ENCODE results near the gene LRBA. TPM values are rescaled to one million over a fixed set of nuclear protein-coding genes. Genes with fewer than 3 reads are reported as not detected.
"Not testable (repeated sequence)": the region's sequence is repeated elsewhere in the genome, so short reads cannot be mapped to it uniquely, and the experiment has no call there.

LRBA gene
- total RNA-seq, 1 experiment from 2014 or later, result 14.4 TPM

DNA sequence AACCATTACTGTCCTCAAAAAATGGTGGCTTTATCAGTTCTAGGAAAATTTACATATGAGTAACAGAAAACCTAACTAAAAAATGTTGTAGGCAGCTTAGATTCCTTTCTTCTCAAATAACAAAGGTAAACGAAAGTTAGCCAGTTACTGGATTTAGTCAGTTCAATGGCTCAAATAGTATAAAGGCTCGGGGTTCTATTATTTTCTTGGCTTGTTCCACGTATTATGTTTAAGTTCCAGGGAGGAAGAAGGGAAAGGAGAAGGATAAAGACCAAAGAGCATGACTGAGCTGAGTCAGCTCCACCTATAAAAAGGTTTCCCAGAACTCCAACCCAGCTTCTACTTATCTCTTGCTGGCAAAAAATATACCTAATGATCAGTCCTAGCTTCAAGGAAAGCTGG lies 474.1 kb downstream of the LRBA start:
- Histone ChIP-seq H3K4me3 (no peak overlapping the region), H3K27me3 (replicated peaks) (no peaks in the 10 kb centered on the region), H3K36me3 (no peaks in the 10 kb centered on the region), H3K27ac (no peak overlapping the region), H3K4me1 (replicated peaks) (no peaks in the 10 kb centered on the region), H3K9me3 (replicated peaks) (no peaks in the 10 kb centered on the region)
- no peak for DNase-seq (ENCODE audit: low read depth in 1 of 2, low spot score in 2 of 2)

DNA sequence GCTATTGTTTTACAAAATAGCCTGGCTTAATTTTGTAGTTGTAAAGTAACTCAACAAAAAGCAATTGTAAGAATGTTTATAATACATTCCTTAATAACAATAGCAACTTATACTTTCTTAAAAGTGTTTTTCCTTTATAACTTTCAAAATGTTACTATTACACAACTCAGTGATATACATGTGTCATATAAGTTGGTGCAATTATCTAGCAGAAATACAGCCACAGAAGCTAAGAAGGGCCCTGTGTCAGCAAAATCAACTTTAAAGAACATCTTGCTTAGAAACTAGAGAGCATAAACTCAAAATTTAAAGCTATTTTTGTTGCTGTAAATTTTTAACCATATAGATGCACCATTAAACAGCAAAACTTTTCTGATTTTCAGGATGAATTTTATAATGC lies 474.5 kb downstream of the LRBA start:
- H3K36me3 ChIP-seq, result no peaks in the 10 kb centered on the region
- H3K9me3 ChIP-seq (replicated peaks), result no peaks in the 10 kb centered on the region
- no peaks in the 10 kb centered on the region for H3K4me1 ChIP-seq (replicated peaks)
- no peak overlapping the region for H3K4me3 ChIP-seq
- H3K27me3 ChIP-seq (replicated peaks), result no peaks in the 10 kb centered on the region
- H3K27ac ChIP-seq, result no peak overlapping the region
- no peak for DNase-seq (ENCODE audit: low read depth in 1 of 2, low spot score in 2 of 2)

DNA sequence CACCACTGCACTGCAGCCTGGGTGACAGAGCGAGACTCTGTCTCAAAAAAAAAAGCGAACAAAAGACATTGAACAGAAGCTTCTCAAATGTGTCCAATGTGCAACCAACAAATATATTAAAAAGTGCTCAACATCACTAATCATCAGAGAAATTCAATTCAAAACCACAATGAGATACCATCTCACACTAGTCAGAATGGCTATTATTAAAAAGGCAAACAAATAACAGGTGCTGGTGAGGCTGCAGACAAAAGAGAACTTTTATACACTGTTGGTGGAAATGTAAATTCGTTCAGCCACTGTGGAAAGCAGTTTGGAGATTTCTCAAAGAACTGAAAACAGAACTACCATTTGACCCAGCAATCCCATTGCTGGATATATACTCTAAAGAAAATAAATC lies 477.2 kb downstream of the LRBA start:
- not testable (repeated sequence) for H3K9me3 ChIP-seq (replicated peaks); H3K4me1 ChIP-seq (replicated peaks); H3K27ac ChIP-seq; DNase-seq (ENCODE audit: low read depth in 1 of 2, low spot score in 2 of 2); H3K27me3 ChIP-seq (replicated peaks); H3K36me3 ChIP-seq; H3K4me3 ChIP-seq

DNA sequence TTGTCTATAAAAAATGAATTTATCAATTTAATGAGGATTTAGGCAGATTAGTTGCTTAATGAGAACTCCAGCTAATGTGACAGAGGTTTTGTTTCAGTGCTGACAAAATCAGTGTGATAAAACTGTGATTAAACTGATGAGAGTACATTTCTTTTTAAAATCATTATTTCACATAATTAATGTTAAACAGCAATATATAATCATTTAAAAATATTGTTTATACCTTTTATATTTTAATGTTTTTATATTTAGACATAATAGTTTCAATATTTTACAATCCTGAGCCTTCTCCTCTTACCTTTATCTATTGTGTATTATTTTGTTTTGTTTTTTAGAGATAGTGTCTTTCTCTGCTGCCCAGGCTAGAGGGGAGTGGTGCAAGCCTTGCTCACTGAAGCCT lies 480.3 kb downstream of the LRBA start:
- Histone ChIP-seq H3K9me3 (replicated peaks) (no peaks in the 10 kb centered on the region), H3K4me1 (replicated peaks) (no peaks in the 10 kb centered on the region), H3K27ac (no peak overlapping the region), H3K4me3 (no peak overlapping the region), H3K27me3 (replicated peaks) (no peaks in the 10 kb centered on the region), H3K36me3 (no peaks in the 10 kb centered on the region)
- no peak for DNase-seq (ENCODE audit: low read depth in 1 of 2, low spot score in 2 of 2)

DNA sequence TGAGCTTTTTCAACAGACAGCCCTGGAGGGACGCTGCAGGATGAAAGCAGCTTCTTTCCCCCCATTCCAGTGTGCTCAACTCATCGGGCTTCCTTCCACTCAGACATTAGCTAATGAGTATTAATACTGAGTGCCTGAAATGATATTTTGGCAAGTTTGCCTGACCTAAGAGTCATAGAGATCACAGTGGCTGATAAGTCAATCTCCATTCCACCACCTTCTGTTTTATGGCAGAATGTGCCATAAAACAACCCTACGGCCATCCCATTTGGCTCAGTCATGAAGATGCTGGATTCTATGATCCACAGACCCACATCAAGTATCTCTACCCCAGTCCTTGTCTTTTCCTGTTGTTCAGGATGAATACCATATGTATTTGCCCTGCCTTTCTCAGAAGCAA lies 481.4 kb downstream of the LRBA start:
- H3K4me3 ChIP-seq, result no peak overlapping the region
- H3K27me3 ChIP-seq (replicated peaks), result no peaks in the 10 kb centered on the region
- H3K4me1 ChIP-seq (replicated peaks), result no peaks in the 10 kb centered on the region
- H3K36me3 ChIP-seq, result no peaks in the 10 kb centered on the region
- DNase-seq (ENCODE audit: low read depth in 1 of 2, low spot score in 2 of 2), result no peak
- no peak overlapping the region for H3K27ac ChIP-seq
- H3K9me3 ChIP-seq (replicated peaks), result no peaks in the 10 kb centered on the region

DNA sequence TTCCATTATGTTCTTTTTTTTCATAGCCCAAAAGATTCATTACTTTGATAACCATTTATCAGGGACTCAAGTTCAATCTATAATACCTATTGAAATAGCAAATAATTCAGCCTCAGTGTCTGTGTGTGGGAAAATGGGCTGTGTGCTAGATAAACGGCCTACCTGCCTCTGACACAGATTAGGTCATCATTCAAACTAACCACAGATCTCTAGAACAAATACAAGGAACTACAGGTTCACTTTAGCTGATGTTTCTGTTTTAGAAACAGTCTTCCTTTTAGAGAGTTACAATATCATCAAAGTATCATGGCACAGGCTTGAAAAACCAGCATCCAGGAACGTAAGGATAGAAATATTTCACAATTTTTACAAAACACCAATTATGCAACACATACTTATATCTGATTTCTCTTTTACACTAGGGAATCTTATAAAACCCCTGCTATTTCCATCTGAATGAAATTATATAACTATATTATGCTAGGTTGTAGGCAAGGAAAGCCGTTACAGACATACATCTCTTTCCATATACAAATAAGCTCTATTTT lies 489.7 kb downstream of the LRBA start:
- no peaks in the 10 kb centered on the region for H3K9me3 ChIP-seq (replicated peaks)
- no peak overlapping the region for H3K27ac ChIP-seq
- DNase-seq (ENCODE audit: low read depth in 1 of 2, low spot score in 2 of 2), result no peak
- no peaks in the 10 kb centered on the region for H3K4me1 ChIP-seq (replicated peaks)
- no peaks in the 10 kb centered on the region for H3K27me3 ChIP-seq (replicated peaks)
- no peak overlapping the region for H3K4me3 ChIP-seq
- no peaks in the 10 kb centered on the region for H3K36me3 ChIP-seq

DNA sequence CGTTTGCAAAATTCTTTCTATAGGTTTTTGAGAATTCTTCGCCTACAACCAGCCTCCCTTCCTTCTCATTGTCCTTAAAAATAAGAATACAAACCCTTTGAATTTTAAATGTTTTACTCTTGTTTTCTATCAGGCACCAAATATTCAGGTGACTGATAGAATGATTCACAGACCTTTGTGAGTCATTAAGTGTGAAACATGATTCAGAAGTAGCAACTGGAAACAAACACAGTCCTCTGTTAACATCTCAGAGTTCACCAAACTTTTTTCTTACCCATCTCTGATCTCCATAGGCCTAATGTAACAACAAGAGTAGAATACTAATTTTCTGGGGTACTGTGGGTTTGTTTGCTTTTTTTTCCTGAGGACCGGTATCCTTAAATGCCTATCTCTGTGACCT lies 496.5 kb downstream of the LRBA start:
- no peak overlapping the region for H3K27ac ChIP-seq

DNA sequence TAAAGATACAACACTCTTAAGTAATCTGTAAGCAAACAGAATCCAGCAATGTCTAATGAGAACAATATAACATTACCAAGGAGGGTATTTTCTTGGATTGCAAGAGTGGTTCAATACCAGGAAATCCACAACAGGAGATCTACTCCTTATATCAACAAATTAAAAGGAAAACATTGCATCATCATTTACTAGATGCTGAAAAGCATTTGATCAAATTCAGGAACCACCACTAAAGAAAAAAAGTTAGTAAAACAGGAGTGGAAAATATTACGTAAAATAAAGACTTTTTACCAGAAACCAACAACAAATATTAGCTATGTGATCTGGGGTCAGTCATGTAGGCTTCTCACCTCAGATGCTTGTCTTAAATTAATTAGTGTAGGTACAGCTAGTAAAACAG lies 499.9 kb downstream of the LRBA start:
- Histone ChIP-seq H3K4me1 (replicated peaks) (no peaks in the 10 kb centered on the region), H3K36me3 (no peaks in the 10 kb centered on the region), H3K27me3 (replicated peaks) (no peaks in the 10 kb centered on the region), H3K4me3 (no peak overlapping the region), H3K9me3 (replicated peaks) (no peaks in the 10 kb centered on the region), H3K27ac (no peak overlapping the region)
- no peak for DNase-seq (ENCODE audit: low read depth in 1 of 2, low spot score in 2 of 2)

More for the DNA sequence above, 496.5 kb downstream of the LRBA start:
- Histone ChIP-seq H3K4me1 (replicated peaks) (no peaks in the 10 kb centered on the region), H3K9me3 (replicated peaks) (no peaks in the 10 kb centered on the region), H3K27me3 (replicated peaks) (no peaks in the 10 kb centered on the region), H3K4me3 (no peak overlapping the region), H3K36me3 (no peaks in the 10 kb centered on the region)
- no peak for DNase-seq (ENCODE audit: low read depth in 1 of 2, low spot score in 2 of 2)

DNA sequence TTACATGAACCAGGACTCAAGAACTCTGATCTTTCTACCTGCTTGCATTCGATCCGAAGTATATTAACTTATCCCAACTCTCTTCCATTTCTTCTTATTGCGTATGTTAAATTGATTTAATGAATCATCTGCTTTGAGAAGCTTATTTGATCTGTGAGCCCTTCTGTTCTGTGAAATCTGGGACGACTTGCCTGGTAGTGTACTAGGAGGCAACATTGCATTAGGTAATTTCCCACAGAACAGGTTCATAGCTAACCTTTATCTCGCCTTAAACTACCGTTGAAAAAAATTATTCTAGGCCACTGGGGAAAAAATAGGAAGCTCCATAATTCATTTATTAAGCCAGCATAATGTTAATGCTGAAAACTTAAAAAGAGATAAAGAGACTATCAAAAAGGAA lies 500.4 kb downstream of the LRBA start:
- no peaks in the 10 kb centered on the region for H3K27me3 ChIP-seq (replicated peaks)
- H3K4me1 ChIP-seq (replicated peaks), result no peaks in the 10 kb centered on the region
- no peaks in the 10 kb centered on the region for H3K9me3 ChIP-seq (replicated peaks)
- H3K4me3 ChIP-seq, result no peak overlapping the region
- H3K36me3 ChIP-seq, result no peaks in the 10 kb centered on the region
- no peak overlapping the region for H3K27ac ChIP-seq
- no peak for DNase-seq (ENCODE audit: low read depth in 1 of 2, low spot score in 2 of 2)

DNA sequence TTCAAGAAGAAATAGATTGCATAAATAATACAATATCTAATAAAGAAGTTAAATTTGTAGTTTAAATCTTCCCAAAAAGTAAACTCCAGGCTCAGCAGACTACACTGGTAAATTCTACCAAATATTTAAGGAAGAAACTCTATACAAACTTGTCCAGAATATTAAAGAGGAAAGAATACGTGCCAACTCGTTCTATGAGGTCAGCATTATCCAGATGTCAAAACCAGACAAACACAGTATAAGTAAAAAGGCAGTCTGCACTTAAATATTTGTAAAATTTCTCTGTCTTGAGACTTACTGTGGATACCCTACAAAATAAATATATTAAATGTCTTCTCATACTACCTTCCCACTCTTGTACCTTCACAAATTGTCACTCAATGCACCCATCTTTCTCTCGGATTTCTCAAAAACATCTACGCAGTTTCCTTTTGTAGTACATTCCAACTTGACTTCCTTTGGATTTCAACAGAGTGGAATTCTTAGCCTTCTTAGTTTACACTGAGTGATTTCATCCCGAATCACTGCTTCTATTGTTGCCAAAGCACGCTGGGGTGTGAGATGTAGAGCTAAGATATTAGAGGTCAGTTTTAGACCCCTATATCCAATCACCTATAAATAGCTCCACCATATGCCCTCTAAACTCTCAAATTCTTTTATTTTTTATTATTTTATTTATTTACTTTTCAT lies 504.8 kb downstream of the LRBA start:
- DNase-seq (ENCODE audit: low read depth in 1 of 2, low spot score in 2 of 2), result no peak
- no peaks in the 10 kb centered on the region for H3K9me3 ChIP-seq (replicated peaks)
- no peaks in the 10 kb centered on the region for H3K4me1 ChIP-seq (replicated peaks)
- no peaks in the 10 kb centered on the region for H3K27me3 ChIP-seq (replicated peaks)
- H3K36me3 ChIP-seq, result no peaks in the 10 kb centered on the region
- no peak overlapping the region for H3K27ac ChIP-seq
- no peak overlapping the region for H3K4me3 ChIP-seq

DNA sequence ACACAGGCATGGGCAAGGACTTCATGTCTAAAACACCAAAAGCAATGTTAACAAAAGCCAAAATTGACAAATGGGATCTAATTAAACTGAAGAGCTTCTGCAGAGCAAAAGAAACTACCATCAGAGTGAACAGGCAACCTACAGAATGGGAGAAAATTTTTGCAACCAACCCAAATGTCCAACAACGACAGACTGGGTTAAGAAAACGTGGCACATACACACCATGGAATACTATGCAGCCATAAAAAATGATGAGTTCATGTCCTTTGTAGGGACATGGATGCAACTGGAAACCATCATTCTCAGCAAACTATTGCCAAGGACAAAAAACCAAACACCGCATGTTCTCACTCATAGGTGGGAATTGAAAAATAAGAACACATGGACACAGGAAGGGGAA lies 507.4 kb downstream of the LRBA start:
- not testable (repeated sequence) for H3K9me3 ChIP-seq (replicated peaks); H3K36me3 ChIP-seq; H3K4me1 ChIP-seq (replicated peaks); DNase-seq (ENCODE audit: low read depth in 1 of 2, low spot score in 2 of 2); H3K27ac ChIP-seq; H3K27me3 ChIP-seq (replicated peaks); H3K4me3 ChIP-seq

DNA sequence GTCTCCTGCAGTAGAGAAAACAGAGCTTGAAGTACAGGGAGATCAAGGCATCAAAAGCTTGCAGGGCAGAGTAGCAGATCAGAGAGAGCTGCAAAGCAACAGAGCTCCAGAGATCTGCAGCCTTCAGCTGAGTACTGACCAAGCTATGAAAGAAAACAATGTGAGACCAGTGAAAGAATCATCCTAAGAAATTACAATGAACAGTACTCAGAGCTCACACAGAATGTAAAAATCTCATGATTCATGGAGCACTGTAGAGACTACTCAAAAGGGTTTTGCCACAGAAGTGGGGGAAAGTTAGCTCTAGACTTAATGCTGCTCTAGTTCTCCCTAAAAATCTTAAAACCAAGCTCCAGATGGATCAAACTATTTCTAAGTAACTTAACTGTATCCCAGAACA lies 513.1 kb downstream of the LRBA start:
- DNase-seq (ENCODE audit: low read depth in 1 of 2, low spot score in 2 of 2), result no peak
- Histone ChIP-seq H3K9me3 (replicated peaks) (no peaks in the 10 kb centered on the region), H3K27me3 (replicated peaks) (no peaks in the 10 kb centered on the region), H3K36me3 (no peaks in the 10 kb centered on the region), H3K4me1 (replicated peaks) (no peaks in the 10 kb centered on the region), H3K27ac (no peak overlapping the region), H3K4me3 (no peak overlapping the region)

DNA sequence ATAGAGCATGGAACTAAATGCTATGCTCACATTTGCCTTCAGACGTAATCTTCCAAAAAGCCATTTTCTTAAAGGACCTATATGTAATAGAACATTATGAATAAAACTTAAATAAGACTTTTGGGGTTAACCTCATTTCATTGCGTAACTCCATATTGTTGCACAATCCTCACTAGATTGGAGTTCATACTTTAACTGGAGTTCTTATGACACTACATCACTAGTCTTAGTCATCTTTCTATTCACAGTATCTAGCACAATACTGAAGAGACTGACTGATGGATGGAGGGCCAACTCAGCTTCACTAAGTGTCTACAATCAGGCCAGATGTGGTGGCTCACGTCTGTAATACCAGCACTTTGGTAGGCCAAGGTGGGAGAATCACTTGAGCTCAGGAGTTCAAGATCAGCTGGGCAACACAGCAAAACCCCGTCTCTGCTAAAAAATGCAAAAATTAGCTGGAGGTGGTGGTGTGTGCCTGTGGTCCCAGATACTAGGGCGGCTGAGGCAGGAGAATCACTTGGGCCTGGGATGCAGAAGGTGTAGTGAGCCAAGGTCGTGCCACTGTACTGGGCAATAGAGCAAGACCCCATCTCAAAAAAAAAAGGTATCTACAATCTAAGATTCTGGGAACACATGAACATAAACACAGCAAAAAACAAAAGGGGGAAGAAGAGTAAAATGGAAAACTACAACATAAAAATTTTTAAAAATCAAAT lies 513.9 kb downstream of the LRBA start:
- no peak overlapping the region for H3K4me3 ChIP-seq
- no peaks in the 10 kb centered on the region for H3K36me3 ChIP-seq
- no peaks in the 10 kb centered on the region for H3K4me1 ChIP-seq (replicated peaks)
- no peak for DNase-seq (ENCODE audit: low read depth in 1 of 2, low spot score in 2 of 2)
- H3K27ac ChIP-seq, result no peak overlapping the region
- H3K9me3 ChIP-seq (replicated peaks), result no peaks in the 10 kb centered on the region
- H3K27me3 ChIP-seq (replicated peaks), result no peaks in the 10 kb centered on the region

DNA sequence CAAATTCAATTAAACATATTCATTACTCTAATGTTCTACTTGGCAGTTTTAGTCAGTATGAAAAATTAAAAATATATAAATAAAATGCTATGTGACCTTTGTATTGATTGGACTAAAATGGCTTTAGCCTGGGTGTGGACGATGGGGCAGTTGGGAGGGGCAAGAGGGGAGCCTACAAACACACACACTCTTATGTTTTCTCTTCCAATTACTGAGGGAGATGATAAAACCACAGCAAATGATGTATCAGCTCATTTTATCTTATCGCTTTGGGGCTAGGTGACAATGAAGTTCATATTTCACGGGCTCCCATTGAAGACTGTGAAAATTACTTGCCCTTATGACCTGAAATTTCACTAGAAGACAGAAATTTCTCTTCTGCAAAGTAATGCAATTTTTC lies 517.5 kb downstream of the LRBA start:
- DNase-seq (ENCODE audit: low read depth in 1 of 2, low spot score in 2 of 2), result no peak
- H3K4me1 ChIP-seq (replicated peaks), result no peaks in the 10 kb centered on the region
- no peak overlapping the region for H3K27ac ChIP-seq
- no peaks in the 10 kb centered on the region for H3K27me3 ChIP-seq (replicated peaks)
- H3K36me3 ChIP-seq, result no peaks in the 10 kb centered on the region
- H3K4me3 ChIP-seq, result no peak overlapping the region
- H3K9me3 ChIP-seq (replicated peaks), result no peaks in the 10 kb centered on the region
